CD14-positive monocyte (primary cell): Measurements from ENCODE around the gene SEMA3D. TPM values are rescaled to one million over a fixed set of nuclear protein-coding genes. Genes with fewer than 3 reads are reported as not detected.

Source experiments
- DNase-seq, 3 donors: peaks; one replicate each; pipeline ENCODE4 v3.0.0-alpha.2; 2011 to 2022
- H2AFZ ChIP-seq: 2 replicates; pipeline ENCODE4 v1.6.0; 2012; ENCODE audit warnings: mild to moderate bottlenecking, low read depth, low read length, inconsistent platforms; ENCODE audit not compliant: insufficient read depth, poor library complexity, severe bottlenecking
- H3K27ac ChIP-seq, 2 donors: 1 replicate in 1 of 2; 2 replicates in 1 of 2; pipeline ENCODE4 v1.5.1; 2012 to 2013; ENCODE audit warnings: low read length in 2 of 2, control low read depth in 1 of 2, inconsistent platforms in 1 of 2, low read depth in 1 of 2, mild to moderate bottlenecking in 1 of 2
- H3K27me3 ChIP-seq, 2 donors: one replicate each; pipeline versions ENCODE4 v1.6.0 to v1.6.1; 2011 to 2013; ENCODE audit warnings: low read length in 2 of 2; ENCODE audit not compliant: control insufficient read depth in 2 of 2, insufficient read depth in 2 of 2
- H3K36me3 ChIP-seq, 2 donors: replicated peaks in 1 of 2; 1 replicate in 1 of 2; 2 replicates in 1 of 2; pipeline versions ENCODE4 v1.5.1 to v1.6.1; 2012 to 2013; ENCODE audit warnings: low read length in 2 of 2, control low read depth in 1 of 2, inconsistent platforms in 1 of 2, mild to moderate bottlenecking in 1 of 2; ENCODE audit not compliant: insufficient read depth in 2 of 2, control insufficient read depth in 1 of 2
- H3K4me1 ChIP-seq, 2 donors: 1 replicate in 1 of 2; 2 replicates in 1 of 2; pipeline versions ENCODE4 v1.5.1 to v1.6.1; 2012 to 2013; ENCODE audit warnings: low read length in 2 of 2, control low read depth in 1 of 2, inconsistent platforms in 1 of 2, mild to moderate bottlenecking in 1 of 2, moderate library complexity in 1 of 2; ENCODE audit not compliant: insufficient read depth in 2 of 2, control insufficient read depth in 1 of 2
- H3K4me2 ChIP-seq: replicated peaks from 2 replicates; pipeline ENCODE3; 2012; ENCODE audit warnings: low read length, moderate library complexity, mild to moderate bottlenecking; ENCODE audit not compliant: poor library complexity, severe bottlenecking; ENCODE audit errors: extremely low read depth
- H3K4me3 ChIP-seq, 3 experiments: fragments of 200-600 bp in 1 of 3; sonication (generic) in 1 of 3; replicated peaks in 1 of 3; 1 replicate in 2 of 3; 2 replicates in 1 of 3; pipeline ENCODE4 v1.5.1; 2011 to 2013; ENCODE audit warnings: low read length in 3 of 3, mild to moderate bottlenecking in 3 of 3, control low read depth in 2 of 3, low read depth in 2 of 3, inconsistent platforms in 1 of 3, moderate library complexity in 1 of 3
- H3K79me2 ChIP-seq: 2 replicates; pipeline ENCODE4 v1.6.0; 2012; ENCODE audit warnings: mild to moderate bottlenecking, control low read depth, inconsistent platforms, low read length, moderate library complexity; ENCODE audit not compliant: insufficient read depth
- H3K9ac ChIP-seq: 2 replicates; pipeline ENCODE4 v1.6.0; 2017; ENCODE audit warnings: low read length, mild to moderate bottlenecking; ENCODE audit not compliant: insufficient read depth, poor library complexity, severe bottlenecking
- H3K9me3 ChIP-seq, 2 donors: replicated peaks in 1 of 2; 1 replicate in 1 of 2; 2 replicates in 1 of 2; pipeline versions ENCODE4 v1.5.1 to v1.6.1; 2012 to 2013; ENCODE audit warnings: low read length in 2 of 2, control low read depth in 1 of 2; ENCODE audit not compliant: control insufficient read depth in 1 of 2, insufficient read depth in 1 of 2
- H4K20me1 ChIP-seq: 2 replicates; pipeline ENCODE4 v1.6.0; 2012; ENCODE audit warnings: mild to moderate bottlenecking, low read length, control low read depth, moderate library complexity; ENCODE audit not compliant: insufficient read depth
- H3K27ac Mint-ChIP-seq, 7 donors: one replicate each; pipeline ENCODE4 v1.8.0; 2020; ENCODE audit warnings: mild to moderate bottlenecking in 7 of 7, mixed read lengths in 7 of 7, moderate library complexity in 6 of 7, inconsistent platforms in 2 of 7
- H3K27me3 Mint-ChIP-seq, 3 donors: one replicate each; pipeline ENCODE4 v1.8.0; 2021 to 2022; ENCODE audit warnings: low read depth in 3 of 3, mild to moderate bottlenecking in 3 of 3, mixed read lengths in 3 of 3, moderate library complexity in 3 of 3, inconsistent platforms in 1 of 3
- H3K36me3 Mint-ChIP-seq, 2 donors: one replicate each; pipeline ENCODE4 v1.8.0; 2020; ENCODE audit warnings: mixed read lengths in 2 of 2, inconsistent platforms in 1 of 2, mild to moderate bottlenecking in 1 of 2
- H3K4me1 Mint-ChIP-seq: one replicate; pipeline ENCODE4 v1.8.0; 2020; ENCODE audit warnings: mild to moderate bottlenecking, mixed read lengths
- H3K4me3 Mint-ChIP-seq, 2 donors: one replicate each; pipeline ENCODE4 v1.8.0; 2020; ENCODE audit warnings: mild to moderate bottlenecking in 2 of 2, mixed read lengths in 2 of 2, moderate library complexity in 1 of 2
- H3K9me3 Mint-ChIP-seq, 7 donors: one replicate each; pipeline ENCODE4 v1.8.0; 2020 to 2022; ENCODE audit warnings: mixed read lengths in 7 of 7, mild to moderate bottlenecking in 6 of 7, moderate library complexity in 6 of 7, inconsistent platforms in 2 of 7
- CTCF ChIP-seq: fragments of 200-600 bp; IDR thresholded peaks from one replicate; pipeline ENCODE4 v1.8.0; 2022; ENCODE audit warnings: antibody characterized with exemption, mild to moderate bottlenecking
- WGBS: methylation state at CpG from one replicate; pipeline ENCODE4 v1.1.5; 2013; ENCODE audit warnings: missing lambda C conversion rate; ENCODE audit not compliant: insufficient coverage; 5-methylcytosine and 5-hydroxymethylcytosine counted together
- intact Hi-C, 2 donors: fragments of 100-400 bp; cut with micrococcal nuclease; formaldehyde crosslinking; loops; one replicate each; pipeline versions ENCODE4 v1.15.0 to v1.15.1; 2023
- polyA plus RNA-seq, 3 donors: library from polyadenylated mRNA; depleted of rRNA in 1 of 3; unstranded in 2 of 3; stranded (reverse) in 1 of 3; fragments of 300-500 nt in 2 of 3; fragments of >200 nt in 1 of 3; fragmentation: Illumina TruSeq in 2 of 3; gene quantifications; 1 replicate in 2 of 3; 2 replicates in 1 of 3; pipeline ENCODE4 v1.2.3, GENCODE V29; 2012 to 2021

Gene SEMA3D
- polyA plus RNA-seq, 3 donors, result not detected

- H4K20me1 ChIP-seq, result no peaks in the 10 kb centered on the region
- H2AFZ ChIP-seq, result no peak overlapping the region
- H3K27me3 Mint-ChIP-seq, result no peaks in the 10 kb centered on the region
- no peak overlapping the region for H3K4me2 ChIP-seq
- no peak for DNase-seq
- H3K79me2 ChIP-seq, result no peaks in the 10 kb centered on the region
- no peak overlapping the region for H3K27ac Mint-ChIP-seq
- no peaks in the 10 kb centered on the region for H3K9me3 ChIP-seq
- no peaks in the 10 kb centered on the region for H3K36me3 ChIP-seq
- no peak for TF ChIP-seq CTCF
- H3K4me1 ChIP-seq, result no peaks in the 10 kb centered on the region
- H3K27me3 ChIP-seq, result no peaks in the 10 kb centered on the region
- intact Hi-C loops, result no loop called here
- H3K4me3 Mint-ChIP-seq, result no peak overlapping the region
- 86% methylated on average over 1 of the region's 4 CpGs for WGBS
- no peak overlapping the region for H3K27ac ChIP-seq
- no peak overlapping the region for H3K9ac ChIP-seq
- peaks cover 2% of the 10 kb centered on the region for H3K4me1 Mint-ChIP-seq
- no peaks in the 10 kb centered on the region for H3K36me3 Mint-ChIP-seq
- H3K4me3 ChIP-seq, result no peak overlapping the region
- H3K9me3 Mint-ChIP-seq, result peaks cover 0 to 13% (median 2%) of the 10 kb centered on the region in 7 donors
Measured at GRCh38 chr7:85162721-85163120, 24.1 kb downstream of the SEMA3D start.

- no peaks in the 10 kb centered on the region for H4K20me1 ChIP-seq
- no peaks in the 10 kb centered on the region for H3K4me1 ChIP-seq
- no peak overlapping the region for H3K4me3 Mint-ChIP-seq
- 70% methylated on average over 4 of the region's 5 CpGs for WGBS
- DNase-seq, result no peak
- H3K9ac ChIP-seq, result no peak overlapping the region
- peaks cover 2% of the 10 kb centered on the region for H3K4me1 Mint-ChIP-seq
- H3K9me3 Mint-ChIP-seq, result peaks cover 0 to 20% (median 2%) of the 10 kb centered on the region in 7 donors
- no peak for TF ChIP-seq CTCF
- intact Hi-C loops, result no loop called here
- H3K27ac Mint-ChIP-seq, result no peak overlapping the region
- H3K27me3 Mint-ChIP-seq, result no peaks in the 10 kb centered on the region
- H3K79me2 ChIP-seq, result no peaks in the 10 kb centered on the region
- H3K36me3 ChIP-seq, result no peaks in the 10 kb centered on the region
- no peak overlapping the region for H3K4me2 ChIP-seq
- no peaks in the 10 kb centered on the region for H3K36me3 Mint-ChIP-seq
- H3K27ac ChIP-seq, result no peak overlapping the region
- H3K27me3 ChIP-seq, result no peaks in the 10 kb centered on the region
- H2AFZ ChIP-seq, result no peak overlapping the region
- H3K4me3 ChIP-seq, result no peak overlapping the region
- no peaks in the 10 kb centered on the region for H3K9me3 ChIP-seq
Measured at GRCh38 chr7:85160223-85160622, 26.6 kb downstream of the SEMA3D start.
